HL-60 (cell line): ENCODE results near the gene SLC37A3.

Experiments used
- GABPA ChIP-seq: IDR thresholded peaks from 2 replicates; pipeline ENCODE4 v1.6.1; 2012; ENCODE audit warnings: low read depth
- POLR2AphosphoS5 ChIP-seq: IDR thresholded peaks from 2 replicates; pipeline ENCODE4 v1.6.1; 2012; ENCODE audit warnings: low read depth
- SPI1 ChIP-seq: IDR thresholded peaks from 2 replicates; pipeline ENCODE4 v1.6.1; 2012; ENCODE audit warnings: low read depth, mild to moderate bottlenecking, borderline replicate concordance
- TF ChIP-seq, protein P1 (sequence below): IDR thresholded peaks from one replicate; pipeline ENCODE4 v1.5.1; 2011; ENCODE audit warnings: low read length, control low read depth, inconsistent platforms; ENCODE audit not compliant: insufficient read depth
- TF ChIP-seq, protein P2 (sequence below): IDR thresholded peaks from 2 replicates; pipeline ENCODE4 v1.6.1; 2012; ENCODE audit warnings: low read depth; ENCODE audit not compliant: insufficient replicate concordance

DNA sequence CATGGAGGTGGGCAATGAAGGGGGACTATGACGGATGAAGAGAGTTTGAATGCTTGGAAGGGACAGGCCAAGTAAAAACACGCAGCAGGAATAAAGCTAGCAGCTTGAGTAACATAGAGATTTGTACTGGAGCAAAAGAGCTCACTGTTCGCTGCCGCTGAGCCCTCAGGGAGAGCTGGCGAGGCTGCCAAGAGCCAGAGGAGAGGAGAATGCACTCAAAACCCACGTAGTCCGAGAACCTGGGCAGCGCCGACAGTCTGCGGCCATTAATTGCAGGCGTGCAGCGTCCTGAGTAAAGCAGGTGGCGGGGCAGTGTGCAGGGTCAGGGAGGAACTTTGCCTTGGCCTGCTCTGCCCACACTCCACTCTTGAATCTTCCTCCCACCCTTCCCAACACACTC lies 68.2 kb downstream of the SLC37A3 start:
- TF ChIP-seq, protein P1, sequence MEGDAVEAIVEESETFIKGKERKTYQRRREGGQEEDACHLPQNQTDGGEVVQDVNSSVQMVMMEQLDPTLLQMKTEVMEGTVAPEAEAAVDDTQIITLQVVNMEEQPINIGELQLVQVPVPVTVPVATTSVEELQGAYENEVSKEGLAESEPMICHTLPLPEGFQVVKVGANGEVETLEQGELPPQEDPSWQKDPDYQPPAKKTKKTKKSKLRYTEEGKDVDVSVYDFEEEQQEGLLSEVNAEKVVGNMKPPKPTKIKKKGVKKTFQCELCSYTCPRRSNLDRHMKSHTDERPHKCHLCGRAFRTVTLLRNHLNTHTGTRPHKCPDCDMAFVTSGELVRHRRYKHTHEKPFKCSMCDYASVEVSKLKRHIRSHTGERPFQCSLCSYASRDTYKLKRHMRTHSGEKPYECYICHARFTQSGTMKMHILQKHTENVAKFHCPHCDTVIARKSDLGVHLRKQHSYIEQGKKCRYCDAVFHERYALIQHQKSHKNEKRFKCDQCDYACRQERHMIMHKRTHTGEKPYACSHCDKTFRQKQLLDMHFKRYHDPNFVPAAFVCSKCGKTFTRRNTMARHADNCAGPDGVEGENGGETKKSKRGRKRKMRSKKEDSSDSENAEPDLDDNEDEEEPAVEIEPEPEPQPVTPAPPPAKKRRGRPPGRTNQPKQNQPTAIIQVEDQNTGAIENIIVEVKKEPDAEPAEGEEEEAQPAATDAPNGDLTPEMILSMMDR = no peak
- TF ChIP-seq, protein P2, sequence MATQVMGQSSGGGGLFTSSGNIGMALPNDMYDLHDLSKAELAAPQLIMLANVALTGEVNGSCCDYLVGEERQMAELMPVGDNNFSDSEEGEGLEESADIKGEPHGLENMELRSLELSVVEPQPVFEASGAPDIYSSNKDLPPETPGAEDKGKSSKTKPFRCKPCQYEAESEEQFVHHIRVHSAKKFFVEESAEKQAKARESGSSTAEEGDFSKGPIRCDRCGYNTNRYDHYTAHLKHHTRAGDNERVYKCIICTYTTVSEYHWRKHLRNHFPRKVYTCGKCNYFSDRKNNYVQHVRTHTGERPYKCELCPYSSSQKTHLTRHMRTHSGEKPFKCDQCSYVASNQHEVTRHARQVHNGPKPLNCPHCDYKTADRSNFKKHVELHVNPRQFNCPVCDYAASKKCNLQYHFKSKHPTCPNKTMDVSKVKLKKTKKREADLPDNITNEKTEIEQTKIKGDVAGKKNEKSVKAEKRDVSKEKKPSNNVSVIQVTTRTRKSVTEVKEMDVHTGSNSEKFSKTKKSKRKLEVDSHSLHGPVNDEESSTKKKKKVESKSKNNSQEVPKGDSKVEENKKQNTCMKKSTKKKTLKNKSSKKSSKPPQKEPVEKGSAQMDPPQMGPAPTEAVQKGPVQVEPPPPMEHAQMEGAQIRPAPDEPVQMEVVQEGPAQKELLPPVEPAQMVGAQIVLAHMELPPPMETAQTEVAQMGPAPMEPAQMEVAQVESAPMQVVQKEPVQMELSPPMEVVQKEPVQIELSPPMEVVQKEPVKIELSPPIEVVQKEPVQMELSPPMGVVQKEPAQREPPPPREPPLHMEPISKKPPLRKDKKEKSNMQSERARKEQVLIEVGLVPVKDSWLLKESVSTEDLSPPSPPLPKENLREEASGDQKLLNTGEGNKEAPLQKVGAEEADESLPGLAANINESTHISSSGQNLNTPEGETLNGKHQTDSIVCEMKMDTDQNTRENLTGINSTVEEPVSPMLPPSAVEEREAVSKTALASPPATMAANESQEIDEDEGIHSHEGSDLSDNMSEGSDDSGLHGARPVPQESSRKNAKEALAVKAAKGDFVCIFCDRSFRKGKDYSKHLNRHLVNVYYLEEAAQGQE = no peak
- TF ChIP-seq POLR2AphosphoS5 (no peak), SPI1 (no peak), GABPA (no peak)
